Naive B cell (primary cell): Measurements from ENCODE around the gene TLE1. TPM values are rescaled to one million over a fixed set of nuclear protein-coding genes. Genes with fewer than 3 reads are reported as not detected.

Source experiments
- ATAC-seq, 2 donors: fragments of 150-1000 bp; cut with Tn5 transposase; 2 replicates each; pipeline ENCODE4 v1.10.0; 2021; ENCODE audit warnings: low read depth in 2 of 2, mild to moderate bottlenecking in 2 of 2, moderate library complexity in 2 of 2
- DNase-seq: peaks from one replicate; pipeline ENCODE4 v3.0.0; 2022
- H3K27ac Mint-ChIP-seq, 6 donors: one replicate each; pipeline ENCODE4 v1.8.0; 2020 to 2022; ENCODE audit warnings: mild to moderate bottlenecking in 6 of 6, mixed read lengths in 6 of 6, moderate library complexity in 5 of 6, inconsistent platforms in 2 of 6
- H3K27me3 Mint-ChIP-seq, 3 donors: one replicate each; pipeline ENCODE4 v1.8.0; 2021 to 2022; ENCODE audit warnings: mixed read lengths in 3 of 3, mild to moderate bottlenecking in 1 of 3
- H3K36me3 Mint-ChIP-seq, 2 donors: one replicate each; pipeline ENCODE4 v1.8.0; 2020 to 2022; ENCODE audit warnings: mixed read lengths in 2 of 2, inconsistent platforms in 1 of 2, mild to moderate bottlenecking in 1 of 2
- H3K4me1 Mint-ChIP-seq, 3 donors: one replicate each; pipeline ENCODE4 v1.8.0; 2020 to 2022; ENCODE audit warnings: mixed read lengths in 3 of 3, inconsistent platforms in 1 of 3, mild to moderate bottlenecking in 1 of 3, moderate library complexity in 1 of 3
- H3K4me3 Mint-ChIP-seq, 8 donors: one replicate each; pipeline ENCODE4 v1.8.0; 2020 to 2022; ENCODE audit warnings: mild to moderate bottlenecking in 8 of 8, mixed read lengths in 8 of 8, moderate library complexity in 8 of 8, inconsistent platforms in 2 of 8
- H3K9me3 Mint-ChIP-seq, 7 donors: one replicate each; pipeline ENCODE4 v1.8.0; 2020 to 2022; ENCODE audit warnings: mixed read lengths in 7 of 7, mild to moderate bottlenecking in 5 of 7, inconsistent platforms in 2 of 7, moderate library complexity in 1 of 7
- polyA plus RNA-seq, 6 donors: library from polyadenylated mRNA; unstranded; fragments of 300-500 nt; fragmentation: Illumina TruSeq; gene quantifications; one replicate each; pipeline ENCODE4 v1.2.3, GENCODE V29; 2021; ENCODE audit warnings: low read depth in 6 of 6

TLE1 gene
- polyA plus RNA-seq, 6 donors from 2014 or later = 86.2 to 241 (median 152) TPM

DNA sequence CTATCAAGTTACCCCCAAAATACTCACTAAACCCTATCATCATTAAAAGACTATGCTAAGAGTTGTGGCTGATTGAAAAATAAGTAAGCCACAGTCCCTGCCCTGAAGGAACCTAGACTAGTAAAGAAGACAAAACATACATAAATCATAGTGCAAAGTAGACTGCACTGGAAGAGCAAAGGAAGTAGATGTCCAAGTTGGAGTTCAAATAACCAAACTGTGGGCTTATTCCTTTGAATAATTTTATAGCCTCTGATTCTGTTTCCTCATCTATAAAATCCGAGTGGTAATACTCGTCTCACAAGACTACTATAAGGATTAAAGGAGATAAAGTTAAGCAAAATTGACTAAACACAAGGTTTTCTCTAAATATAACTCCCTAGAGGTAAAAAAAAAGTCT lies 140.4 kb downstream of the TLE1 start:
- no peak overlapping the region for H3K27ac Mint-ChIP-seq

DNA sequence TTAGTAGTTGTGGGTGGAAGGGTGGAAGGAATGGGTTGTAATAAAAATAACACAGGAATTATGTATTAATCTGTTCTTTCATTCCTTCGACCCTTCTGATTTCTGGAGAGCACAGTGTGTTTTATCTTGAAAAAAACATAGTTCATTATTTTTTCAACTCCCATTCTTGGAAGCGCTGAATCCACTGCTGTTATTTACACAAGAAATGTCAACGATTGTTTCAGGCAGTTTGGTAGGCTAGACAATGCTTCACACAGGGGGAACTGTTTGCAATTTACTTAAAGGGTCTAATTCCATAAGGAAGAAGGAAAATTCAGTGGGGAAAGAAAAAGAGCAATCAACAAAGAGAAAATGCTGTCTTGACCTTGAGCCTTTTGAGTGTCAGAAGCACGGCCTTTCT lies 142.9 kb downstream of the TLE1 start:
- DNase-seq (no peak), ATAC-seq (no peak)
- Mint-ChIP-seq H3K9me3 (no peaks in the 10 kb centered on the region), H3K27me3 (peaks cover 3 to 17% (median 10%) of the 10 kb centered on the region in 3 donors), H3K36me3 (no peaks in the 10 kb centered on the region), H3K4me3 (no peak overlapping the region), H3K4me1 (peaks cover 0 to 3% (median 0%) of the 10 kb centered on the region in 3 donors), H3K27ac (no peak overlapping the region)

More for the DNA sequence above, 140.4 kb downstream of the TLE1 start:
- H3K36me3 Mint-ChIP-seq = no peaks in the 10 kb centered on the region
- H3K4me1 Mint-ChIP-seq = peaks cover 0 to 3% (median 0%) of the 10 kb centered on the region in 3 donors
- DNase-seq (no peak), ATAC-seq (no peak)
- H3K4me3 Mint-ChIP-seq = no peak overlapping the region
- peaks cover 7 to 17% (median 10%) of the 10 kb centered on the region in 3 donors for H3K27me3 Mint-ChIP-seq
- no peaks in the 10 kb centered on the region for H3K9me3 Mint-ChIP-seq

GRCh38 chr9:81543695-81544094 lies 145.7 kb downstream of the TLE1 start:
- Mint-ChIP-seq H3K36me3 (no peaks in the 10 kb centered on the region), H3K27me3 (peaks cover 8 to 11% (median 10%) of the 10 kb centered on the region in 3 donors), H3K27ac (no peak overlapping the region), H3K4me3 (no peak overlapping the region), H3K9me3 (no peaks in the 10 kb centered on the region), H3K4me1 (no peaks in the 10 kb centered on the region)
- ATAC-seq = no peak
- no peak for DNase-seq

DNA sequence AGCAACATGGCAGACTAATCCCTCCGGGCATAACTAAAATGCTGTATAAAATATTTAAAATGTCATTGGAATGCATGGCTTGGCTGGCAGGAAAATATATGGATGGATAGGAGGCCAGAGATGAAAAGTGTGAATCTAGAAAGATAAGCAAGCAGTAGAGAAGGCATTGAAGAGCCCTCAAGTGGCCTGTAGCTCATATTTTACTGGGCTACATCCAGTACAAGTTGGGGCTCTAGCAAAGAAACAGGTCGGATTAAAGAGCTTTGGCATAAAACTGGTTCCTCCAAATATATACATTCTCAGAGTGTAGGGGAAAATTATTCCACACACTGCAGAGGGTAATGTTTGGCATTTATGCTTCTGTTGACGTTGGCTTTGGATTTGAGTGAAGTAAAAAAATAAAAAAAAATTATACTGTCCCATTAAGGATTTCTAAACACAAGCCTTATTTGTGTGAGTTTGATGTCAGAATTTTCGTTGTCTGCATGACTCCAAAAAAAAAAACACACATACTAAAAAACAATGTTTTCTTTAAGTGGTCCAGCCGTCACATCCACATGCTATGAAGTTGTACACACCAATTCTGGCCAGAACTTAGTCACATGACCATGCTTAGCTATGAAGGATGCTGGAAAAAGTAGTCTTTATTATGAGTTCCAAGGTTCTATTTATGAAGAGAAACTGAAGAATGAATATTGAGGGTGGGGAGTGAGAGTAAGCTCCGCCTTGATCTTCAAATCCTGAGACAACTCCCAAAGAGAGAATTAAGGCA lies 147.0 kb downstream of the TLE1 start:
- H3K27ac Mint-ChIP-seq = no peak overlapping the region
- DNase-seq = no peak
- peaks cover 8 to 12% (median 9%) of the 10 kb centered on the region in 3 donors for H3K27me3 Mint-ChIP-seq
- H3K4me3 Mint-ChIP-seq = no peak overlapping the region
- no peaks in the 10 kb centered on the region for H3K4me1 Mint-ChIP-seq
- no peaks in the 10 kb centered on the region for H3K36me3 Mint-ChIP-seq
- H3K9me3 Mint-ChIP-seq = peaks cover 0 to 2% (median 0%) of the 10 kb centered on the region in 7 donors
- no peak for ATAC-seq

DNA sequence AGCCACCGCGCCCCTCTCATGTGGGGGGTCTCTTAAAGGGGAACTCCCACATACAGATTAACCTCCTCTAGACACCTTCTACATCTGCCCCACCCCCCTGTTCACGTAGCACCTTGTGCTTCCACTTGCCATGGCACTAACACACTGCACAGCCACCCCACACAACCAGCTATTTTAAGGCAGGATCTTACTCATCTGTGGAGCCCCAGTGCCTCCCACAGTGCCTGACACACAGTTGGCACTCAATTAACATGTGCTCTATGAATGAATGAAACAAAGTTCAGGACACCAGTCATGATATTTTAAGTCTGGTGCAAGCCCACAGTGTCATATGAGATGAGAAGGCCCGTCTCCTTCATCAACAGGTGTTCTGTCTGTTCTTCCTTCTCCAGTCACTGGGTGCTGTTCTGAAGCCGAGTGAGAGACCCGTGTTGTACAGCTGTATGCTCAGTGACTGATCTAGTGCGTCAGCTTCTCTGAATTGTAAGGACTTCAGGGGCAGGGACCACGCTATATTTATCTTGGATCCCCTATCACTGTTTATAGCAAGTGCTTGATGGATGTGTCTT lies 149.1 kb downstream of the TLE1 start:
- Mint-ChIP-seq H3K27ac (no peak overlapping the region), H3K4me3 (no peak overlapping the region), H3K4me1 (no peaks in the 10 kb centered on the region), H3K27me3 (peaks cover 0 to 10% (median 9%) of the 10 kb centered on the region in 3 donors), H3K9me3 (peaks cover 0 to 2% (median 0%) of the 10 kb centered on the region in 7 donors), H3K36me3 (no peaks in the 10 kb centered on the region)
- DNase-seq (no peak), ATAC-seq (no peak)

GRCh38 chr9:81539317-81539716 lies 150.0 kb downstream of the TLE1 start:
- Mint-ChIP-seq H3K9me3 (peaks cover 0 to 2% (median 0%) of the 10 kb centered on the region in 7 donors), H3K27me3 (peaks cover 0 to 10% (median 9%) of the 10 kb centered on the region in 3 donors), H3K36me3 (no peaks in the 10 kb centered on the region), H3K4me1 (no peaks in the 10 kb centered on the region), H3K27ac (no peak overlapping the region), H3K4me3 (no peak overlapping the region)
- no peak for DNase-seq
- no peak for ATAC-seq

DNA sequence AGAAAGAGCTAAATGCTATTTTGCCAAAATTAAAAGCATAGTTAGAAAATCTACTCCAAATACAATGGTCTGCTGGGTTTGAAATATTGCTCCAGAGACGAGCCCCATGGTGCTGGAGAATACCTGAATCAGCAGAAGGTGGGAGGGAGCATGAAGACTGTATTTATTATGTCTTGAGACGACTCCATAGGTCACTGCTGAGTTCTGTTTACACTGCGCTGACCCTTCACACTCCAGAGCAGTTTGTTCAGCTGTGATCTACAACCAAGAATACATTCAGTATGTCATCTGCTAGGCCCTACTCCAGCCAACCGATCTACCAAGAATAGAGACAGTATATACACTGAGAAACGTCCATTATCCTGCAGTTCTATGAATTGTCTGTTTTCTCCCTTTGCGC lies 150.5 kb downstream of the TLE1 start:
- Mint-ChIP-seq H3K4me1 (no peaks in the 10 kb centered on the region), H3K9me3 (peaks cover 0 to 2% (median 0%) of the 10 kb centered on the region in 7 donors), H3K27ac (no peak overlapping the region), H3K4me3 (no peak overlapping the region), H3K36me3 (no peaks in the 10 kb centered on the region), H3K27me3 (peaks cover 0 to 10% (median 9%) of the 10 kb centered on the region in 3 donors)
- DNase-seq (no peak), ATAC-seq (no peak)

DNA sequence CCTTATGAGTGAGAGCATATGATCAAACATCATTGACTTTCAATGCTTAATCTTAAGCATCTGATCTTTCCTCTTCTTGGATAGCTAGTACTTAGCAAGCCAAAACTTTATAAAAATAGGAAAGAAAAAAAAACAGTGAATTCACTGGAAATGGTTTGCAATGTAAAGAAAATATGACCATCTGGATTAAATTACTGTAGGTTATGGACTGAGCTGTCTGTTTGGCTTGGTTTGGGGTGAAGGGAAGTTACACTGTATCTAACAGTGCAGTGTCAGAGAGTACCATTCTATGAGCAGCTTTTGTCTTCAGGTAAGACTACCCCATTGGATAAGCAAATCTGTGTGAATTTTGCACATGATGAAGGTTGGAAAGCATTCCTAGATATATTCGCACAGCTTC lies 151.4 kb downstream of the TLE1 start:
- H3K36me3 Mint-ChIP-seq = no peaks in the 10 kb centered on the region
- no peak for DNase-seq
- ATAC-seq = no peak
- H3K4me1 Mint-ChIP-seq = no peaks in the 10 kb centered on the region
- peaks cover 0 to 10% (median 9%) of the 10 kb centered on the region in 3 donors for H3K27me3 Mint-ChIP-seq
- peaks cover 0 to 2% (median 0%) of the 10 kb centered on the region in 7 donors for H3K9me3 Mint-ChIP-seq
- no peak overlapping the region for H3K4me3 Mint-ChIP-seq
- no peak overlapping the region for H3K27ac Mint-ChIP-seq

DNA sequence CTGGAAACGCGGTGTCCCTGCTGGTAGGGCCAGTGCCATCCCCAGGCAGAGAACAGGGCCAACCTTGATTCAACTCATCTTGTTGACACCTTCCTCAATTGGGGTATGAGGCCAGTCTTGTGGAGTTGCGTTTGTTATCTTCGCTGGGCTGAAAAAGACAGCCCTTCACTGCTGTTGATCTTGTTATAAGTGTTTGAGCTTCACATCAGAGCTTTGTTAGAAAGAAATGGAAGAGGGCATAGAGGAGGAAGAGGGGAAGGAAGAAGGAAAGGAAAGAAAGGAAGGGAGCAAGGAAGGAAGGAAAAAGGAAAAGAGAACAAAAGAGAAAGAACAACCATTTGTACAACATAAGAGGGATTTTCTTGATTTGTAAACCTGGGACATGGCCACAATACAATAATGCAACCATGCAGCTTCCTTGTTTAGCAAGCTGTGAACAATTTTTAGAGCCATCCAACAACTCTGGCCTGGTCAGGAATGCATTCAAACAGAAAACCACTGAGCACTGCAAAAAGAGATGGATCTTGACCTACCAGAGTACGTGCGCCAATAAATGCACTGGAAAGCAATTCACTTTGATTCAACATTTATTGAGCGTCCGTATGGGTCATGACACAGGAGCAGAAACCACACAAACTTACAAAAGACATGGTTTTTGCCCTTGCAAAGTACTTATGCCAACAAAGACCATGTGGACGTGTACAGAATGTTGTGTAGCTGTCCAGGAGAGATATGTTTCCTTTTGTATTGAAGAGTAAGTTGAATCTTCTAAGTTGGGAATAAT lies 152.9 kb downstream of the TLE1 start:
- Mint-ChIP-seq H3K4me3 (no peak overlapping the region), H3K4me1 (peaks cover 0 to under 1% (median 0%) of the 10 kb centered on the region in 3 donors), H3K27ac (no peak overlapping the region), H3K9me3 (peaks cover 0 to 2% (median 0%) of the 10 kb centered on the region in 7 donors), H3K36me3 (no peaks in the 10 kb centered on the region), H3K27me3 (peaks cover 0 to 10% (median 9%) of the 10 kb centered on the region in 3 donors)
- DNase-seq (no peak), ATAC-seq (no peak)

DNA sequence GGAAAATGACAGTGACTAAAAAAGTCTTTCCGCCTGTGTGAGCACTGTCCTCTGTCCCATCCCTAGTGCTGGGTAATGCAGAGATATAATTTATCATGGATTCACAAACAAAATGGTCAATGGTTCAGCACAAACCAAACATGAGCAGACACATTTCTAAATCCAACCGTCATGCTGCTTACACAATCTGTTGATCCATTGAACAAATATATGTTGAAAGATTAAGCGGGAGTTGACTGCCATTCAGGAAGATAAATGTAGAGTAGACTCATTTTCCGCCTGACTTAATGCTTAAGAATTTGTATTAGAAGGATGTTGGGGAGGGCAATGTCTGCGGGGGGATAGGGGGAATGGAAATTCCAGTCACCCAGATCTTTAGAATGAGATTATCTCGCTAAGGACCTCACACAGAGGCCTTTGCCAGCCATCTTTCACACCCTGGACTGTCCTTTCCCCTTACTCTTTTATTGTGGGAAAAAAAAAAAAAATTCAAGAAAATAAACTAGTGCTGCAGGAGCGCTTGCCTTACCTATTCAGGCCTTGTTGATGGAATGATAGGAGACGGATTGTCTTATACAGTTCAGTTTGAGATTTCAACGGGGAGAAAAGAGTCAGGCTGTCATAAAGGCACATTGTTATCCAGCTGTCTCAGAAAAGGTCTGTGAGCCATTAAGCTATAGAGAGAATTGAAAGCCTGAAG lies 153.7 kb downstream of the TLE1 start:
- Mint-ChIP-seq H3K27me3 (peaks cover 6 to 10% (median 9%) of the 10 kb centered on the region in 3 donors), H3K4me3 (no peak overlapping the region), H3K4me1 (peaks cover 4 to 8% (median 5%) of the 10 kb centered on the region in 3 donors), H3K9me3 (peaks cover 0 to 3% (median 0%) of the 10 kb centered on the region in 7 donors), H3K36me3 (no peaks in the 10 kb centered on the region), H3K27ac (no peak overlapping the region)
- ATAC-seq (no peak), DNase-seq (no peak)

- no peaks in the 10 kb centered on the region for H3K36me3 Mint-ChIP-seq
- no peak overlapping the region for H3K4me3 Mint-ChIP-seq
- DNase-seq = no peak
- H3K27ac Mint-ChIP-seq = no peak overlapping the region
- H3K9me3 Mint-ChIP-seq = peaks cover 0 to 3% (median 0%) of the 10 kb centered on the region in 7 donors
- H3K4me1 Mint-ChIP-seq = peaks cover 14 to 22% (median 17%) of the 10 kb centered on the region in 3 donors
- H3K27me3 Mint-ChIP-seq = peaks cover 5 to 14% (median 6%) of the 10 kb centered on the region in 3 donors
- ATAC-seq = no peak
Measured at GRCh38 chr9:81534138-81534875, 155.0 kb downstream of the TLE1 start.
